WTC11 (cell line): ENCODE measurements around the gene TMEM98.

ENCODE experiments used
- CREM ChIP-seq: sonication (generic); formaldehyde crosslinking; IDR thresholded peaks from 2 replicates; pipeline ENCODE4 v1.8.1; 2022; ENCODE audit warnings: mild to moderate bottlenecking, missing genetic modification reagents, moderate library complexity
- CTCF ChIP-seq: fragments of 200-600 bp; IDR thresholded peaks from 2 replicates; pipeline ENCODE4 v1.8.0; 2022; ENCODE audit warnings: antibody characterized with exemption
- ELF4 ChIP-seq: sonication (generic); formaldehyde crosslinking; IDR thresholded peaks from 2 replicates; pipeline ENCODE4 v1.8.1; 2022; ENCODE audit warnings: low read depth, mild to moderate bottlenecking, moderate library complexity, missing genetic modification reagents
- MYBL2 ChIP-seq: sonication (generic); formaldehyde crosslinking; IDR thresholded peaks from 2 replicates; pipeline ENCODE4 v1.8.1; 2023; ENCODE audit warnings: mild to moderate bottlenecking, moderate library complexity, missing genetic modification reagents
- NR1H2 ChIP-seq: sonication (generic); formaldehyde crosslinking; IDR thresholded peaks from 2 replicates; pipeline ENCODE4 v1.9.0; 2021; ENCODE audit warnings: mild to moderate bottlenecking, moderate library complexity, missing genetic modification reagents
- SP1 ChIP-seq: sonication (generic); formaldehyde crosslinking; conservative IDR thresholded peaks from 2 replicates; pipeline ENCODE4 v1.8.1; 2022; ENCODE audit warnings: missing genetic modification reagents
- TCF7 ChIP-seq: sonication (generic); formaldehyde crosslinking; IDR thresholded peaks from 2 replicates; pipeline ENCODE4 v1.8.0; 2022; ENCODE audit warnings: mild to moderate bottlenecking, low read depth, missing genetic modification reagents, moderate library complexity
- USF2 ChIP-seq: sonication (generic); formaldehyde crosslinking; IDR thresholded peaks from 2 replicates; pipeline ENCODE4 v1.8.1; 2023; ENCODE audit warnings: mild to moderate bottlenecking, missing genetic modification reagents, moderate library complexity
- ZNF121 ChIP-seq: sonication (generic); formaldehyde crosslinking; IDR thresholded peaks from 2 replicates; pipeline ENCODE4 v1.8.0; 2023; ENCODE audit warnings: missing genetic modification reagents
- ZNF423 ChIP-seq: fragments of 250-450 bp; sonication (Bioruptor Pico); IDR thresholded peaks from 2 replicates; pipeline ENCODE4 v2.1.2; 2022; ENCODE audit warnings: mild to moderate bottlenecking, moderate library complexity
- TF ChIP-seq, protein P1 (sequence below): sonication (generic); formaldehyde crosslinking; IDR thresholded peaks from 2 replicates; pipeline ENCODE4 v1.8.0; 2022; ENCODE audit warnings: mild to moderate bottlenecking, missing genetic modification reagents
- TF ChIP-seq, protein P2 (sequence below): sonication (generic); formaldehyde crosslinking; conservative IDR thresholded peaks from 2 replicates; pipeline ENCODE4 v1.8.1; 2022; ENCODE audit warnings: mild to moderate bottlenecking, missing genetic modification reagents
- TF ChIP-seq, protein P3 (sequence below): sonication (generic); formaldehyde crosslinking; IDR thresholded peaks from 2 replicates; pipeline ENCODE4 v1.8.1; 2022; ENCODE audit warnings: missing genetic modification reagents, borderline replicate concordance
- TF ChIP-seq, protein P4 (sequence below): sonication (generic); formaldehyde crosslinking; IDR thresholded peaks from 2 replicates; pipeline ENCODE4 v1.8.1; 2023; ENCODE audit warnings: mild to moderate bottlenecking, moderate library complexity, missing genetic modification reagents

GRCh38 chr17:32943647-32944191 lies 15.8 kb downstream of the TMEM98 start:
- TF ChIP-seq ZNF423 = no peak
- TF ChIP-seq, protein P1, sequence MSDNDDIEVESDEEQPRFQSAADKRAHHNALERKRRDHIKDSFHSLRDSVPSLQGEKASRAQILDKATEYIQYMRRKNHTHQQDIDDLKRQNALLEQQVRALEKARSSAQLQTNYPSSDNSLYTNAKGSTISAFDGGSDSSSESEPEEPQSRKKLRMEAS (CRISPR knock-in tag) = no peak
- TF ChIP-seq CTCF = no peak
- TF ChIP-seq, protein P2, sequence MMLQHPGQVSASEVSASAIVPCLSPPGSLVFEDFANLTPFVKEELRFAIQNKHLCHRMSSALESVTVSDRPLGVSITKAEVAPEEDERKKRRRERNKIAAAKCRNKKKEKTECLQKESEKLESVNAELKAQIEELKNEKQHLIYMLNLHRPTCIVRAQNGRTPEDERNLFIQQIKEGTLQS (CRISPR knock-in tag) = no peak
- TF ChIP-seq, protein P3, sequence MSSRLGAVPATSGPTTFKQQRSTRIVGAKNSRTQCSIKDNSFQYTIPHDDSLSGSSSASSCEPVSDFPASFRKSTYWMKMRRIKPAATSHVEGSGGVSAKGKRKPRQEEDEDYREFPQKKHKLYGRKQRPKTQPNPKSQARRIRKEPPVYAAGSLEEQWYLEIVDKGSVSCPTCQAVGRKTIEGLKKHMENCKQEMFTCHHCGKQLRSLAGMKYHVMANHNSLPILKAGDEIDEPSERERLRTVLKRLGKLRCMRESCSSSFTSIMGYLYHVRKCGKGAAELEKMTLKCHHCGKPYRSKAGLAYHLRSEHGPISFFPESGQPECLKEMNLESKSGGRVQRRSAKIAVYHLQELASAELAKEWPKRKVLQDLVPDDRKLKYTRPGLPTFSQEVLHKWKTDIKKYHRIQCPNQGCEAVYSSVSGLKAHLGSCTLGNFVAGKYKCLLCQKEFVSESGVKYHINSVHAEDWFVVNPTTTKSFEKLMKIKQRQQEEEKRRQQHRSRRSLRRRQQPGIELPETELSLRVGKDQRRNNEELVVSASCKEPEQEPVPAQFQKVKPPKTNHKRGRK (CRISPR knock-in tag) = no peak
- TF ChIP-seq, protein P4, sequence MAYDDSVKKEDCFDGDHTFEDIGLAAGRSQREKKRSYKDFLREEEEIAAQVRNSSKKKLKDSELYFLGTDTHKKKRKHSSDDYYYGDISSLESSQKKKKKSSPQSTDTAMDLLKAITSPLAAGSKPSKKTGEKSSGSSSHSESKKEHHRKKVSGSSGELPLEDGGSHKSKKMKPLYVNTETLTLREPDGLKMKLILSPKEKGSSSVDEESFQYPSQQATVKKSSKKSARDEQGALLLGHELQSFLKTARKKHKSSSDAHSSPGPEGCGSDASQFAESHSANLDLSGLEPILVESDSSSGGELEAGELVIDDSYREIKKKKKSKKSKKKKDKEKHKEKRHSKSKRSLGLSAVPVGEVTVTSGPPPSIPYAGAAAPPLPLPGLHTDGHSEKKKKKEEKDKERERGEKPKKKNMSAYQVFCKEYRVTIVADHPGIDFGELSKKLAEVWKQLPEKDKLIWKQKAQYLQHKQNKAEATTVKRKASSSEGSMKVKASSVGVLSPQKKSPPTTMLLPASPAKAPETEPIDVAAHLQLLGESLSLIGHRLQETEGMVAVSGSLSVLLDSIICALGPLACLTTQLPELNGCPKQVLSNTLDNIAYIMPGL (CRISPR knock-in tag) = no peak
- TF ChIP-seq TCF7 = no peak
- no peak for TF ChIP-seq USF2 (CRISPR knock-in tag)
- TF ChIP-seq CREM (CRISPR knock-in tag) = no peak
- TF ChIP-seq ZNF121 (CRISPR knock-in tag) = no peak
- TF ChIP-seq SP1 (CRISPR knock-in tag) = no peak
- TF ChIP-seq MYBL2 = no peak
- TF ChIP-seq ELF4 (CRISPR knock-in tag) = no peak
- no peak for TF ChIP-seq NR1H2 (CRISPR knock-in tag)
